Osteoblast (primary cell): ENCODE results near the gene FBN2. TPM values are rescaled to one million over a fixed set of nuclear protein-coding genes. Genes with fewer than 3 reads are reported as not detected.

ENCODE experiments used
- DNase-seq: peaks from one replicate; pipeline ENCODE4 v3.0.0; 2011; ENCODE audit warnings: low spot score, mixed read lengths; ENCODE audit not compliant: insufficient read length; ENCODE audit errors: missing footprints
- H2AFZ ChIP-seq: 2 replicates; pipeline ENCODE4 v1.6.0; 2011; ENCODE audit warnings: mild to moderate bottlenecking, low read length
- H3K27ac ChIP-seq: 2 replicates; pipeline ENCODE4 v1.5.1; 2011; ENCODE audit warnings: mild to moderate bottlenecking, low read depth, low read length, moderate library complexity
- H3K27me3 ChIP-seq: 2 replicates; pipeline ENCODE4 v1.6.0; 2012; ENCODE audit warnings: mild to moderate bottlenecking, control low read depth, inconsistent platforms, low read length, moderate library complexity; ENCODE audit not compliant: insufficient read depth
- H3K36me3 ChIP-seq: 2 replicates; pipeline ENCODE4 v1.5.1; 2011; ENCODE audit warnings: mild to moderate bottlenecking, low read length, control low read depth, moderate library complexity; ENCODE audit not compliant: insufficient read depth
- H3K4me1 ChIP-seq: 2 replicates; pipeline ENCODE4 v1.5.1; 2011; ENCODE audit warnings: mild to moderate bottlenecking, low read length, control low read depth, moderate library complexity; ENCODE audit not compliant: insufficient read depth
- H3K4me2 ChIP-seq: 2 replicates; pipeline ENCODE4 v1.6.0; 2011; ENCODE audit warnings: mild to moderate bottlenecking, low read length; ENCODE audit not compliant: insufficient read depth
- H3K4me3 ChIP-seq: fragments of 200-600 bp; sonication (generic); 3 replicates; pipeline ENCODE4 v1.5.1; 2012; ENCODE audit warnings: mild to moderate bottlenecking, low read length, inconsistent platforms; ENCODE audit not compliant: insufficient read depth
- H3K79me2 ChIP-seq: 2 replicates; pipeline ENCODE4 v1.6.0; 2012; ENCODE audit warnings: mild to moderate bottlenecking, low read length, control low read depth, inconsistent platforms; ENCODE audit not compliant: insufficient read depth
- H3K9me3 ChIP-seq: 2 replicates; pipeline ENCODE4 v1.5.1; 2011; ENCODE audit warnings: low read depth, low read length, control low read depth
- H4K20me1 ChIP-seq: 2 replicates; pipeline ENCODE4 v1.6.0; 2012; ENCODE audit warnings: mild to moderate bottlenecking, low read length, control low read depth; ENCODE audit not compliant: insufficient read depth
- CTCF ChIP-seq: IDR thresholded peaks from 2 replicates; pipeline ENCODE4 v1.5.1; 2011; ENCODE audit warnings: mild to moderate bottlenecking, low read depth, low read length, moderate library complexity; ENCODE audit errors: extremely low read depth
- total RNA-seq: library from RNA; depleted of rRNA; stranded (reverse); fragments of >200 nt; gene quantifications from 2 replicates; pipeline ENCODE4 v1.2.3, GENCODE V29; 2012

Gene FBN2
- total RNA-seq, 1 donor: 16.6 TPM

GRCh38 chr5:128259607-128260021 is 278.4 kb downstream of the FBN2 start:
- no peak overlapping the region for H3K27ac ChIP-seq
- DNase-seq: peak; percentile 31
- TF ChIP-seq CTCF: no peak
- no peaks in the 10 kb centered on the region for H3K79me2 ChIP-seq
- H3K4me1 ChIP-seq: no peaks in the 10 kb centered on the region
- no peak overlapping the region for H3K4me2 ChIP-seq
- no peaks in the 10 kb centered on the region for H3K36me3 ChIP-seq
- H2AFZ ChIP-seq: no peak overlapping the region
- H3K9me3 ChIP-seq: no peaks in the 10 kb centered on the region
- H3K27me3 ChIP-seq: no peaks in the 10 kb centered on the region
- H4K20me1 ChIP-seq: no peaks in the 10 kb centered on the region
- H3K4me3 ChIP-seq: no peak overlapping the region

GRCh38 chr5:128258372-128258771 is 279.7 kb downstream of the FBN2 start:
- Histone ChIP-seq H3K4me3 (no peak overlapping the region), H3K4me2 (no peak overlapping the region), H3K9me3 (no peaks in the 10 kb centered on the region), H3K27ac (no peak overlapping the region), H3K79me2 (no peaks in the 10 kb centered on the region), H2AFZ (no peak overlapping the region), H4K20me1 (no peaks in the 10 kb centered on the region), H3K36me3 (no peaks in the 10 kb centered on the region), H3K27me3 (no peaks in the 10 kb centered on the region), H3K4me1 (no peaks in the 10 kb centered on the region)
- TF ChIP-seq CTCF: no peak
- DNase-seq: no peak

DNA sequence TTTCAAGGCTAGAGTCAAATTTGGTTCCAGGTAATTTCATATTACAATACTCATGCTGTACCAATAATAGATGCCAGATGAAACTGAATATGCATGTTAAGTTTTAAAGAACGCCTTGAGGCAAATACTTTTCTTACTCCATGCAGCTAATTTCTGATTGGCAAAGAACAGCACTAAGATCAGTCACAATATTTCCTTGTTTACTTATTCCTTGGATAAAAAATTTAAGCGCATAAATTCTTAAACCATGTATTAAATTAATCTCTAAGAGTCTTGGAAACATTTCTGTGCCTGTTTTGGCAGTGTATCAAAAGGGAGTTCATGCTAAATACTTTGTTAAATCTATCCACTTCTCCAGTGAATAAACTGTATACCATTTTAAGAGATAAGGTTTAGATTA is 281.0 kb downstream of the FBN2 start:
- H3K4me3 ChIP-seq: no peak overlapping the region
- H3K4me2 ChIP-seq: no peak overlapping the region
- TF ChIP-seq CTCF: no peak
- no peak for DNase-seq
- no peak overlapping the region for H3K27ac ChIP-seq
- H3K9me3 ChIP-seq: no peaks in the 10 kb centered on the region
- H3K27me3 ChIP-seq: no peaks in the 10 kb centered on the region
- H3K79me2 ChIP-seq: no peaks in the 10 kb centered on the region
- no peaks in the 10 kb centered on the region for H4K20me1 ChIP-seq
- H2AFZ ChIP-seq: no peak overlapping the region
- peaks cover 3% of the 10 kb centered on the region for H3K4me1 ChIP-seq
- H3K36me3 ChIP-seq: no peaks in the 10 kb centered on the region

- no peak for TF ChIP-seq CTCF
- DNase-seq: no peak
Observed at GRCh38 chr5:128254789-128255188, 283.3 kb downstream of the FBN2 start.

More at GRCh38 chr5:128254789-128255188, 283.3 kb downstream of the FBN2 start:
- no peaks in the 10 kb centered on the region for H3K36me3 ChIP-seq
- H3K9me3 ChIP-seq: no peaks in the 10 kb centered on the region
- H3K4me1 ChIP-seq: peaks cover 3% of the 10 kb centered on the region
- H2AFZ ChIP-seq: no peak overlapping the region
- H4K20me1 ChIP-seq: no peaks in the 10 kb centered on the region
- H3K27me3 ChIP-seq: no peaks in the 10 kb centered on the region
- H3K27ac ChIP-seq: no peak overlapping the region
- H3K4me2 ChIP-seq: no peak overlapping the region
- H3K4me3 ChIP-seq: no peak overlapping the region
- no peaks in the 10 kb centered on the region for H3K79me2 ChIP-seq
